ENCODE data around the gene TBC1D9. TPM values are rescaled to one million over a fixed set of nuclear protein-coding genes. Genes with fewer than 3 reads are reported as not detected.

TBC1D9 gene
- total RNA-seq, 1 experiment from 2014 or later = 9.5 TPM

DNA sequence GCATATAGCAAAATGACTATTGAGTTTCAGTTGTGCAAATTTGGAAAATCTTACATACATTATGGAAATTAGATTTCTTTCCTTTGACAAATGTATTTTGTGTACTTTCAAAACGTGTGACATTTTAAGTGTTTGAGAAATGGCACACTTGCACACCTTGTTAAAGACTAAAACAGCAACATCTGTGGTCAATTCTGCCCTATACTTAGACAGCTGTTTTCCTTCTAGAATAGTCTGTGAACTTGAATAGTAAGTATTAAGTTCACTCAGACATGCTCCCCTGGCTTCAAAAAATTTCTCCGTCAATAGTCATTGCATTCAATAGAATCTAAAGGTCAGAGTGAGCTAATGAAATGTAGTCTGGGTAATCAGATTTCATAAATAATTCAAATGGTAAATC is 21.7 kb upstream of the TBC1D9 start (continued):
- no peak for TF ChIP-seq ZBTB33 (IDR thresholded peaks at IDR 0.05; ENCODE audit: extremely low read depth, insufficient replicate concordance, low read length)
- no peak for TF ChIP-seq EGR1 (IDR thresholded peaks at IDR 0.05; ENCODE audit: low read depth)
- no peak for TF ChIP-seq SP1 (IDR thresholded peaks at IDR 0.05; ENCODE audit: low read depth)
- TF ChIP-seq POLR2A (IDR thresholded peaks at IDR 0.05; ENCODE audit: borderline replicate concordance, extremely low read depth, insufficient read depth, insufficient read length) = no peak

GRCh38 chr4:140777386-140777785 is 21.2 kb upstream of the TBC1D9 start:
- TF ChIP-seq ZFX (IDR thresholded peaks at IDR 0.05) (no peak), SP1 (IDR thresholded peaks at IDR 0.05; ENCODE audit: low read depth) (no peak), CBX3 (IDR thresholded peaks at IDR 0.05; ENCODE audit: low read depth) (no peak), CEBPB (IDR thresholded peaks at IDR 0.05; ENCODE audit: low read depth) (no peak), POLR2A (IDR thresholded peaks at IDR 0.05; ENCODE audit: borderline replicate concordance, extremely low read depth, insufficient read depth, insufficient read length) (no peak), TCF7L2 (IDR thresholded peaks at IDR 0.05; ENCODE audit: borderline replicate concordance, extremely low read depth, insufficient read depth, insufficient read length) (no peak), JUND (IDR thresholded peaks at IDR 0.05) (no peak), ZNF274 (IDR thresholded peaks at IDR 0.05; ENCODE audit: low read depth, low read length) (no peak), POLR2AphosphoS5 (IDR thresholded peaks at IDR 0.05; ENCODE audit: low read depth, low read length) (no peak), EZH2phosphoT487 (IDR thresholded peaks at IDR 0.05; ENCODE audit: borderline replicate concordance) (no peak)
- TF ChIP-seq, protein P1, sequence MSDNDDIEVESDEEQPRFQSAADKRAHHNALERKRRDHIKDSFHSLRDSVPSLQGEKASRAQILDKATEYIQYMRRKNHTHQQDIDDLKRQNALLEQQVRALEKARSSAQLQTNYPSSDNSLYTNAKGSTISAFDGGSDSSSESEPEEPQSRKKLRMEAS (IDR thresholded peaks at IDR 0.05) = no peak
- no peak overlapping the region for H3K4me2 ChIP-seq (ENCODE audit: low read length)
- H3K9me3 ChIP-seq (ENCODE audit: control insufficient read depth in 1 of 2, insufficient read depth in 1 of 2, low read depth in 1 of 2, low read length in 2 of 2) = no peaks in the 10 kb centered on the region
- H2AFZ ChIP-seq (ENCODE audit: low read depth, low read length, poor library complexity, severe bottlenecking) = no peak overlapping the region
- ChIA-PET POLR2A (no interaction called here), RAD21 (ENCODE audit: low non-redundant PET in 1 of 2, low total read pairs in 2 of 2, uncharacterized antibody in 2 of 2, unreplicated experiment in 2 of 2) (no interaction called here), CTCF (no interaction called here)
- H3K4me1 ChIP-seq (ENCODE audit: control insufficient read depth in 1 of 2, insufficient read depth in 2 of 2, low read length in 2 of 2) = no peaks in the 10 kb centered on the region
- no peaks in the 10 kb centered on the region for H4K20me1 ChIP-seq (ENCODE audit: insufficient read depth)
- DNase-seq (ENCODE audit: low read depth, low spot score) = no peak
- intact Hi-C loops (cut with micrococcal nuclease) = no loop called here
- no TSS peak for BruUV-seq (replicated peaks)
- no peaks in the 10 kb centered on the region for H3K27me3 ChIP-seq (ENCODE audit: insufficient read depth, low read length)
- no peak overlapping the region for H3K27ac ChIP-seq (ENCODE audit: low read depth, low read length)
- H3K4me3 ChIP-seq (replicated peaks in 1 of 2; ENCODE audit: low read depth in 1 of 2, low read length in 2 of 2) = no peak overlapping the region
- H3K79me2 ChIP-seq (ENCODE audit: insufficient read depth, low read length) = no peaks in the 10 kb centered on the region
- no peaks in the 10 kb centered on the region for H3K36me3 ChIP-seq (ENCODE audit: control insufficient read depth in 1 of 2, insufficient read depth in 2 of 2, low read length in 2 of 2)
- no peak for ATAC-seq
- H3K9me2 ChIP-seq (ENCODE audit: insufficient read depth) = no peaks in the 10 kb centered on the region
- no peak overlapping the region for H3K9ac ChIP-seq (ENCODE audit: low read length)
